PC-3 (cell line): ENCODE results near the gene ERBB4. TPM values are rescaled to one million over a fixed set of nuclear protein-coding genes. Genes with fewer than 3 reads are reported as not detected.

Source experiments
- ATAC-seq: fragments of 200-7000 bp; cut with Tn5 transposase; 2 replicates; pipeline ENCODE4 v1.9.1; 2020; ENCODE audit warnings: mild to moderate bottlenecking, moderate library complexity
- BruUV-seq: library from RNA; stranded (reverse); fragments of 400-500 nt; replicated peaks from 2 replicates; lab custom pipeline; 2021; lab: Mats Ljungman, UMichigan
- CTCF ChIA-PET: fragments of 300-600 bp; sonication (Branson Sonifier 250); formaldehyde crosslinking; loops from one replicate; lab custom pipeline; 2022; ENCODE audit warnings: antibody characterized with exemption; lab: Charles Lee
- POLR2A ChIA-PET: fragments of 300-600 bp; sonication (Branson Sonifier 250); formaldehyde crosslinking; loops from one replicate; lab custom pipeline; 2022; ENCODE audit warnings: antibody characterized with exemption; ENCODE audit not compliant: unreplicated experiment; lab: Charles Lee
- DNase-seq: peaks from one replicate; pipeline ENCODE4 v3.0.0-alpha.2; 2015
- H2AFZ ChIP-seq: fragments of 300-600 bp; sonication (generic); 2 replicates; pipeline ENCODE4 v1.6.0; 2016; ENCODE audit warnings: antibody characterized with exemption, low read length
- H3F3A ChIP-seq: fragments of 300-600 bp; sonication (generic); one replicate; pipeline ENCODE4 v1.6.0; 2017; ENCODE audit warnings: antibody characterized with exemption, low read length, control low read depth, mild to moderate bottlenecking; ENCODE audit not compliant: unreplicated experiment
- H3K27ac ChIP-seq: fragments of 300-600 bp; sonication (generic); 2 replicates; pipeline ENCODE4 v1.5.1; 2016; ENCODE audit warnings: mild to moderate bottlenecking, low read length
- H3K27me3 ChIP-seq: fragments of 300-600 bp; sonication (generic); 2 replicates; pipeline ENCODE4 v1.6.1; 2016; ENCODE audit warnings: low read length, mixed read lengths
- H3K36me3 ChIP-seq: fragments of 300-600 bp; sonication (generic); 2 replicates; pipeline ENCODE4 v1.6.1; 2016; ENCODE audit warnings: low read depth, mixed run types, low read length, mixed read lengths
- H3K4me1 ChIP-seq: fragments of 300-600 bp; sonication (generic); 2 replicates; pipeline ENCODE4 v1.5.1; 2016; ENCODE audit warnings: low read length; ENCODE audit not compliant: insufficient read depth
- H3K4me2 ChIP-seq: fragments of 300-600 bp; sonication (generic); 2 replicates; pipeline ENCODE4 v1.6.0; 2016; ENCODE audit warnings: low read length
- H3K4me3 ChIP-seq: fragments of 300-600 bp; sonication (generic); 2 replicates; pipeline ENCODE4 v1.5.1; 2016; ENCODE audit warnings: mild to moderate bottlenecking, low read length, mixed read lengths
- H3K79me2 ChIP-seq: fragments of 300-600 bp; sonication (generic); 2 replicates; pipeline ENCODE4 v1.6.1; 2017; ENCODE audit warnings: low read length, mixed read lengths
- H3K9ac ChIP-seq: fragments of 300-600 bp; sonication (generic); 2 replicates; pipeline ENCODE4 v1.6.0; 2016; ENCODE audit warnings: mild to moderate bottlenecking, low read length
- H3K9me2 ChIP-seq: fragments of 300-600 bp; sonication (generic); replicated peaks from 2 replicates; pipeline ENCODE4 v1.6.1; 2016; ENCODE audit warnings: mixed run types, low read length, mixed read lengths
- H3K9me3 ChIP-seq: fragments of 300-600 bp; sonication (generic); 2 replicates; pipeline ENCODE4 v1.6.1; 2016; ENCODE audit warnings: low read length, mixed read lengths
- H4K20me1 ChIP-seq: fragments of 300-600 bp; sonication (generic); 2 replicates; pipeline ENCODE4 v1.6.1; 2016; ENCODE audit warnings: low read length, mixed read lengths
- EZH2 ChIP-seq: fragments of 300-600 bp; sonication (generic); IDR thresholded peaks from one replicate; pipeline ENCODE4 v1.6.1; 2017; ENCODE audit warnings: antibody characterized with exemption, mild to moderate bottlenecking, low read length; ENCODE audit not compliant: unreplicated experiment
- EZH2phosphoT487 ChIP-seq: fragments of 300-600 bp; sonication (generic); IDR thresholded peaks from 2 replicates; pipeline ENCODE4 v1.6.1; 2018; ENCODE audit warnings: mild to moderate bottlenecking, antibody characterized with exemption, low read length, borderline replicate concordance
- intact Hi-C: fragments of 100-400 bp; cut with micrococcal nuclease; formaldehyde crosslinking; loops from 2 replicates; pipeline ENCODE4 v1.9.0; 2023
- total RNA-seq: library from RNA; depleted of rRNA; stranded (reverse); fragments of >200 nt; gene quantifications from 2 replicates; pipeline ENCODE4 v1.2.3, GENCODE V29; 2014
- TF ChIP-seq, protein P1 (sequence below): fragments of 300-600 bp; sonication (generic); conservative IDR thresholded peaks from 2 replicates; pipeline ENCODE4 v1.5.1; 2017; ENCODE audit warnings: antibody characterized with exemption, low read depth, mild to moderate bottlenecking, low read length

ERBB4 gene
- total RNA-seq, 1 experiment from 2014 or later, result under 0.01 TPM

- TF ChIP-seq, protein P1, sequence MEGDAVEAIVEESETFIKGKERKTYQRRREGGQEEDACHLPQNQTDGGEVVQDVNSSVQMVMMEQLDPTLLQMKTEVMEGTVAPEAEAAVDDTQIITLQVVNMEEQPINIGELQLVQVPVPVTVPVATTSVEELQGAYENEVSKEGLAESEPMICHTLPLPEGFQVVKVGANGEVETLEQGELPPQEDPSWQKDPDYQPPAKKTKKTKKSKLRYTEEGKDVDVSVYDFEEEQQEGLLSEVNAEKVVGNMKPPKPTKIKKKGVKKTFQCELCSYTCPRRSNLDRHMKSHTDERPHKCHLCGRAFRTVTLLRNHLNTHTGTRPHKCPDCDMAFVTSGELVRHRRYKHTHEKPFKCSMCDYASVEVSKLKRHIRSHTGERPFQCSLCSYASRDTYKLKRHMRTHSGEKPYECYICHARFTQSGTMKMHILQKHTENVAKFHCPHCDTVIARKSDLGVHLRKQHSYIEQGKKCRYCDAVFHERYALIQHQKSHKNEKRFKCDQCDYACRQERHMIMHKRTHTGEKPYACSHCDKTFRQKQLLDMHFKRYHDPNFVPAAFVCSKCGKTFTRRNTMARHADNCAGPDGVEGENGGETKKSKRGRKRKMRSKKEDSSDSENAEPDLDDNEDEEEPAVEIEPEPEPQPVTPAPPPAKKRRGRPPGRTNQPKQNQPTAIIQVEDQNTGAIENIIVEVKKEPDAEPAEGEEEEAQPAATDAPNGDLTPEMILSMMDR, result no peak
- TF ChIP-seq EZH2phosphoT487 (no peak), EZH2 (no peak)
- no TSS peak for BruUV-seq
- no peak for ATAC-seq
- H3K4me3 ChIP-seq, result no peak overlapping the region
- no peaks in the 10 kb centered on the region for H3K4me1 ChIP-seq
- H2AFZ ChIP-seq, result no peak overlapping the region
- ChIA-PET POLR2A (interaction anchor here (0.6 kb wide), 1 partner anchor 222 kb away, joined by 3 read pairs; no protein-coding TSS in a partner anchor), CTCF (no interaction called here)
- H3K9me3 ChIP-seq, result no peaks in the 10 kb centered on the region
- H3K27ac ChIP-seq, result no peak overlapping the region
- H3K79me2 ChIP-seq, result no peaks in the 10 kb centered on the region
- H4K20me1 ChIP-seq, result no peaks in the 10 kb centered on the region
- no peaks in the 10 kb centered on the region for H3F3A ChIP-seq
- intact Hi-C loops, result no loop called here
- H3K9me2 ChIP-seq, result no peaks in the 10 kb centered on the region
- no peak overlapping the region for H3K4me2 ChIP-seq
- no peak overlapping the region for H3K9ac ChIP-seq
- H3K36me3 ChIP-seq, result no peaks in the 10 kb centered on the region
- DNase-seq, result no peak
- no peaks in the 10 kb centered on the region for H3K27me3 ChIP-seq
These were observed 250.3 kb downstream of the ERBB4 start for GRCh38 chr2:212288308-212288707.

GRCh38 chr2:212284166-212284565, 254.4 kb downstream of the ERBB4 start:
- DNase-seq, result no peak
- Histone ChIP-seq H3K9me3 (no peaks in the 10 kb centered on the region), H4K20me1 (no peaks in the 10 kb centered on the region), H3K9me2 (no peaks in the 10 kb centered on the region), H3K27me3 (no peaks in the 10 kb centered on the region), H3K36me3 (no peaks in the 10 kb centered on the region), H2AFZ (no peak overlapping the region), H3K4me3 (no peak overlapping the region), H3K79me2 (no peaks in the 10 kb centered on the region), H3K27ac (no peak overlapping the region), H3F3A (no peaks in the 10 kb centered on the region), H3K4me2 (no peak overlapping the region), H3K4me1 (no peaks in the 10 kb centered on the region), H3K9ac (no peak overlapping the region)
- no peak for ATAC-seq
- POLR2A ChIA-PET, result interaction anchor here (0.7 kb wide), 1 partner anchor 172 kb away, joined by 3 read pairs; no protein-coding TSS in a partner anchor
- no peak for TF ChIP-seq EZH2
- TF ChIP-seq EZH2phosphoT487, result no peak
- TF ChIP-seq, protein P1, result no peak
- intact Hi-C loops, result no loop called here
- CTCF ChIA-PET, result no interaction called here
- BruUV-seq, result no TSS peak

- no peak overlapping the region for H3K4me2 ChIP-seq
- H3K27ac ChIP-seq, result no peak overlapping the region
- intact Hi-C loops, result no loop called here
- no peaks in the 10 kb centered on the region for H3K9me3 ChIP-seq
- BruUV-seq, result no TSS peak
- H3K36me3 ChIP-seq, result no peaks in the 10 kb centered on the region
- H3K4me1 ChIP-seq, result no peaks in the 10 kb centered on the region
- H3K4me3 ChIP-seq, result no peak overlapping the region
- TF ChIP-seq, protein P1, result no peak
- TF ChIP-seq EZH2 (no peak), EZH2phosphoT487 (no peak)
- no peaks in the 10 kb centered on the region for H3K27me3 ChIP-seq
- H3K9ac ChIP-seq, result no peak overlapping the region
- ATAC-seq (no peak), DNase-seq (no peak)
- ChIA-PET POLR2A (no interaction called here), CTCF (no interaction called here)
- H2AFZ ChIP-seq, result no peak overlapping the region
- H3F3A ChIP-seq, result no peaks in the 10 kb centered on the region
- H3K79me2 ChIP-seq, result no peaks in the 10 kb centered on the region
- H4K20me1 ChIP-seq, result no peaks in the 10 kb centered on the region
- H3K9me2 ChIP-seq, result no peaks in the 10 kb centered on the region
These were observed 255.8 kb downstream of the ERBB4 start for GRCh38 chr2:212282671-212283261.
